SU-DHL-6 (cell line): ENCODE data around the gene FAM110A.

Experiments
- H2AFZ ChIP-seq: fragments of 200-600 bp; sonication (generic); 2 replicates; pipeline ENCODE4 v1.6.1; 2014; ENCODE audit warnings: low read depth, mild to moderate bottlenecking, moderate library complexity, mixed read lengths, antibody characterized with exemption, low read length; ENCODE audit not compliant: severe bottlenecking
- H3F3A ChIP-seq: fragments of 200-600 bp; shearing (Covaris generic); 2 replicates; pipeline ENCODE4 v1.6.0; 2016; ENCODE audit warnings: antibody characterized with exemption, mild to moderate bottlenecking; ENCODE audit not compliant: insufficient read depth
- H3K27ac ChIP-seq: fragments of 200-600 bp; sonication (generic); 2 replicates; pipeline ENCODE4 v1.5.1; 2016; ENCODE audit warnings: low read depth, mild to moderate bottlenecking, low read length, moderate library complexity, mixed read lengths
- H3K27me3 ChIP-seq: fragments of 200-600 bp; sonication (generic), shearing (Covaris generic); 2 replicates; pipeline ENCODE4 v1.6.0; 2014; ENCODE audit warnings: mild to moderate bottlenecking, low read length
- H3K36me3 ChIP-seq: fragments of 200-600 bp; sonication (generic); 2 replicates; pipeline ENCODE4 v1.6.1; 2014; ENCODE audit warnings: mild to moderate bottlenecking, low read length, mixed read lengths
- H3K4me2 ChIP-seq: fragments of 300-600, 200-600 bp; shearing (Covaris generic), sonication (generic); 2 replicates; pipeline ENCODE4 v1.6.0; 2014; ENCODE audit warnings: low read length, low read depth, mild to moderate bottlenecking; ENCODE audit not compliant: poor library complexity, severe bottlenecking
- H3K4me3 ChIP-seq: fragments of 200-600 bp; sonication (generic); 2 replicates; pipeline ENCODE4 v1.5.1; 2014; ENCODE audit warnings: antibody characterized with exemption, low read length, mild to moderate bottlenecking, mixed read lengths; ENCODE audit not compliant: insufficient read depth, poor library complexity, severe bottlenecking
- H3K79me2 ChIP-seq: fragments of 200-600 bp; sonication (generic); 2 replicates; pipeline ENCODE4 v1.6.1; 2014; ENCODE audit warnings: mild to moderate bottlenecking, low read length, moderate library complexity; ENCODE audit not compliant: insufficient read depth
- H3K9ac ChIP-seq: fragments of 200-600 bp; sonication (generic); 2 replicates; pipeline ENCODE4 v1.7.0; 2014; ENCODE audit warnings: mild to moderate bottlenecking, low read length
- H3K9me2 ChIP-seq: fragments of 200-600 bp; sonication (generic); replicated peaks from 2 replicates; pipeline ENCODE4 v1.6.1; 2014; ENCODE audit warnings: low read length; ENCODE audit not compliant: insufficient read depth
- H3K9me3 ChIP-seq: fragments of 200-600 bp; sonication (generic); 2 replicates; pipeline ENCODE4 v1.6.1; 2014; ENCODE audit warnings: low read length, mixed read lengths; ENCODE audit not compliant: insufficient read depth
- H4K20me1 ChIP-seq: fragments of 200-600 bp; sonication (generic); 2 replicates; pipeline ENCODE4 v1.6.1; 2014; ENCODE audit warnings: low read depth, mild to moderate bottlenecking, antibody characterized with exemption, low read length, moderate library complexity, mixed read lengths
- CTCF ChIP-seq: fragments of 200-600 bp; sonication (generic); IDR thresholded peaks from one replicate; pipeline ENCODE4 v1.5.1; 2017; ENCODE audit warnings: antibody characterized with exemption, mild to moderate bottlenecking, low read length, moderate library complexity; ENCODE audit not compliant: insufficient read depth, poor library complexity, severe bottlenecking
- EZH2phosphoT487 ChIP-seq: fragments of 200-600 bp; sonication (generic), shearing (Covaris generic); conservative IDR thresholded peaks from 2 replicates; pipeline ENCODE4 v1.6.1; 2018; ENCODE audit warnings: mild to moderate bottlenecking, antibody characterized with exemption, low read length, moderate library complexity, mixed read lengths

Gene FAM110A

GRCh38 chr20:858011-858410, 24.5 kb downstream of the FAM110A start:
- Histone ChIP-seq H3F3A (no peaks in the 10 kb centered on the region), H3K4me2 (no peak overlapping the region), H2AFZ (no peak overlapping the region), H3K79me2 (no peaks in the 10 kb centered on the region), H3K36me3 (no peaks in the 10 kb centered on the region), H4K20me1 (no peaks in the 10 kb centered on the region), H3K9ac (no peak overlapping the region), H3K9me3 (no peaks in the 10 kb centered on the region), H3K27me3 (no peaks in the 10 kb centered on the region), H3K27ac (no peak overlapping the region), H3K9me2 (no peaks in the 10 kb centered on the region), H3K4me3 (no peak overlapping the region)
- TF ChIP-seq EZH2phosphoT487, result no peak
- no peak for TF ChIP-seq CTCF

- H3K9ac ChIP-seq, result no peak overlapping the region
- H3K79me2 ChIP-seq, result no peaks in the 10 kb centered on the region
- no peaks in the 10 kb centered on the region for H4K20me1 ChIP-seq
- H3K27ac ChIP-seq, result no peak overlapping the region
- H3F3A ChIP-seq, result no peaks in the 10 kb centered on the region
- H3K27me3 ChIP-seq, result no peaks in the 10 kb centered on the region
- H3K9me2 ChIP-seq, result no peaks in the 10 kb centered on the region
- TF ChIP-seq CTCF (no peak), EZH2phosphoT487 (no peak)
- no peak overlapping the region for H2AFZ ChIP-seq
- no peak overlapping the region for H3K4me3 ChIP-seq
- H3K4me2 ChIP-seq, result no peak overlapping the region
- no peaks in the 10 kb centered on the region for H3K36me3 ChIP-seq
- H3K9me3 ChIP-seq, result no peaks in the 10 kb centered on the region
Measured at GRCh38 chr20:859751-860231, 26.3 kb downstream of the FAM110A start.

GRCh38 chr20:860891-861290, 27.4 kb downstream of the FAM110A start:
- H3K9me2 ChIP-seq, result no peaks in the 10 kb centered on the region
- H3K9ac ChIP-seq, result no peak overlapping the region
- H3K36me3 ChIP-seq, result no peaks in the 10 kb centered on the region
- no peak overlapping the region for H2AFZ ChIP-seq
- H3K79me2 ChIP-seq, result no peaks in the 10 kb centered on the region
- TF ChIP-seq EZH2phosphoT487 (no peak), CTCF (no peak)
- H3K4me2 ChIP-seq, result no peak overlapping the region
- no peaks in the 10 kb centered on the region for H3K27me3 ChIP-seq
- no peaks in the 10 kb centered on the region for H3K9me3 ChIP-seq
- H3F3A ChIP-seq, result no peaks in the 10 kb centered on the region
- H4K20me1 ChIP-seq, result no peaks in the 10 kb centered on the region
- H3K27ac ChIP-seq, result no peak overlapping the region
- H3K4me3 ChIP-seq, result no peak overlapping the region

DNA sequence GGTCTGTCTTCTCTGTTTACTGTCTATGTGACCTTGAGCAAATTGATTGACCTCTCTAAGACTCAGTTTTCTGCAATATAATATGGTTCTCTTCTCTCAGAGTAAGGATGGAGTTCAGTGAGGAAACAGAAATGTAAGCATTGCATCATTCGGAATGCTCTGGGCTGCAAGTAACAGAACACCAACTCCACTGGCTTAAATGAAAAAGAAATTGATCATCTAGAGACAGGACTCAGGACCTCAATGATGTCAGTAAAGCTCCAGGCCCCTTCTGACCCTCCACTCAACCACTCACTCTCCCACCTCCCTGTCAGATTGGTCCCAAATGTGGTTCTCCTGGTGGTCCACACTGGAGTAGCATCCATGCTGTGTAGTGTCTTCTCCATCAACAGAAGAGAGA, 31.9 kb downstream of the FAM110A start:
- no peaks in the 10 kb centered on the region for H3K27me3 ChIP-seq
- no peak overlapping the region for H3K9ac ChIP-seq
- H3K9me2 ChIP-seq, result no peaks in the 10 kb centered on the region
- no peaks in the 10 kb centered on the region for H3K36me3 ChIP-seq
- TF ChIP-seq EZH2phosphoT487, result no peak
- TF ChIP-seq CTCF, result no peak
- no peak overlapping the region for H3K4me3 ChIP-seq
- H3F3A ChIP-seq, result no peaks in the 10 kb centered on the region
- no peaks in the 10 kb centered on the region for H4K20me1 ChIP-seq
- no peaks in the 10 kb centered on the region for H3K79me2 ChIP-seq
- H2AFZ ChIP-seq, result no peak overlapping the region
- no peak overlapping the region for H3K27ac ChIP-seq
- H3K9me3 ChIP-seq, result no peaks in the 10 kb centered on the region
- no peak overlapping the region for H3K4me2 ChIP-seq
